ENCODE data around the gene HOXA1.

GRCh38 chr7:27079234-27079975 is 16.4 kb downstream of the HOXA1 start:
- TF ChIP-seq EZH2 (IDR thresholded peaks at IDR 0.05; ENCODE audit: borderline replicate concordance, low read length) (no peak), CTCF (IDR thresholded peaks at IDR 0.05; ENCODE audit: low read length) (no peak)
